WTC11 (cell line): ENCODE measurements around the gene KDM2A.

Experiments used
- CREB1 ChIP-seq: sonication (generic); formaldehyde crosslinking; IDR thresholded peaks from 2 replicates; pipeline ENCODE4 v1.8.0; 2023; ENCODE audit warnings: mild to moderate bottlenecking, missing genetic modification reagents
- ETV6 ChIP-seq: sonication (generic); formaldehyde crosslinking; IDR thresholded peaks from 2 replicates; pipeline ENCODE4 v1.8.1; 2022; ENCODE audit warnings: mild to moderate bottlenecking, missing genetic modification reagents
- NFATC4 ChIP-seq: fragments of 250-450 bp; sonication (Bioruptor Pico); IDR thresholded peaks from 2 replicates; pipeline ENCODE4 v1.9.0; 2021; ENCODE audit warnings: mild to moderate bottlenecking
- TF ChIP-seq, protein P1 (sequence below): fragments of 200-600 bp; IDR thresholded peaks from 2 replicates; pipeline ENCODE4 v1.8.0; 2022; ENCODE audit warnings: antibody characterized with exemption
- TF ChIP-seq, protein P2 (sequence below): sonication (generic); formaldehyde crosslinking; IDR thresholded peaks from 2 replicates; pipeline ENCODE4 v1.8.1; 2023; ENCODE audit warnings: mild to moderate bottlenecking, missing genetic modification reagents, moderate library complexity
- TF ChIP-seq, protein P3 (sequence below): sonication (generic); formaldehyde crosslinking; IDR thresholded peaks from 2 replicates; pipeline ENCODE4 v1.8.0; 2022; ENCODE audit warnings: mild to moderate bottlenecking, missing genetic modification reagents
- TF ChIP-seq, protein P4 (sequence below): sonication (generic); formaldehyde crosslinking; IDR thresholded peaks from 2 replicates; pipeline ENCODE4 v1.8.0; 2022; ENCODE audit warnings: mild to moderate bottlenecking, missing genetic modification reagents

DNA sequence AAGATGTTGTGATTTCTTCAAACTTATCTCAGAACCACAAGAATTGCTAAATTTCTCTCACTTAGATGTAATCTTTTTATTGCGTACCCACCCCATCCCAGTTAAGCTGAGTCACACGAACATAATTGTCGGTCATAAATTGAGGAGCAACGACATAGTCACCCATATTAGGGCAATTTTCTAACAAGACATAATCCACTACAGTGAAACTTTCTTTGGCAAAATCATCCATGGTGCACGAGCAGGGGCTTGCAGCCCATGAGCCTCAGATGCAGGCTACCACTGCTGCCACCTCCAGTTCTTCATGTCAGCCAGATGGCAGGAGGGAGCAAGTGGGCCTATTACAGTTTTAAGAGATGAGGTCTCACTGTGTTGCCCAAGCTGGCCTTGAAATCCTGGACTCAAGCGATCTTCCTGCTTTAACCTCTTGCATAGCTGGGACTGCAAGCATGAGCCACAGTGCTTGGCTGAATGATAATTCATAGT lies 77.0 kb downstream of the KDM2A start:
- TF ChIP-seq, protein P1, sequence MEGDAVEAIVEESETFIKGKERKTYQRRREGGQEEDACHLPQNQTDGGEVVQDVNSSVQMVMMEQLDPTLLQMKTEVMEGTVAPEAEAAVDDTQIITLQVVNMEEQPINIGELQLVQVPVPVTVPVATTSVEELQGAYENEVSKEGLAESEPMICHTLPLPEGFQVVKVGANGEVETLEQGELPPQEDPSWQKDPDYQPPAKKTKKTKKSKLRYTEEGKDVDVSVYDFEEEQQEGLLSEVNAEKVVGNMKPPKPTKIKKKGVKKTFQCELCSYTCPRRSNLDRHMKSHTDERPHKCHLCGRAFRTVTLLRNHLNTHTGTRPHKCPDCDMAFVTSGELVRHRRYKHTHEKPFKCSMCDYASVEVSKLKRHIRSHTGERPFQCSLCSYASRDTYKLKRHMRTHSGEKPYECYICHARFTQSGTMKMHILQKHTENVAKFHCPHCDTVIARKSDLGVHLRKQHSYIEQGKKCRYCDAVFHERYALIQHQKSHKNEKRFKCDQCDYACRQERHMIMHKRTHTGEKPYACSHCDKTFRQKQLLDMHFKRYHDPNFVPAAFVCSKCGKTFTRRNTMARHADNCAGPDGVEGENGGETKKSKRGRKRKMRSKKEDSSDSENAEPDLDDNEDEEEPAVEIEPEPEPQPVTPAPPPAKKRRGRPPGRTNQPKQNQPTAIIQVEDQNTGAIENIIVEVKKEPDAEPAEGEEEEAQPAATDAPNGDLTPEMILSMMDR = no peak
- TF ChIP-seq, protein P2, sequence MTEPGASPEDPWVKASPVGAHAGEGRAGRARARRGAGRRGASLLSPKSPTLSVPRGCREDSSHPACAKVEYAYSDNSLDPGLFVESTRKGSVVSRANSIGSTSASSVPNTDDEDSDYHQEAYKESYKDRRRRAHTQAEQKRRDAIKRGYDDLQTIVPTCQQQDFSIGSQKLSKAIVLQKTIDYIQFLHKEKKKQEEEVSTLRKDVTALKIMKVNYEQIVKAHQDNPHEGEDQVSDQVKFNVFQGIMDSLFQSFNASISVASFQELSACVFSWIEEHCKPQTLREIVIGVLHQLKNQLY (CRISPR knock-in tag) = no peak
- TF ChIP-seq, protein P3, sequence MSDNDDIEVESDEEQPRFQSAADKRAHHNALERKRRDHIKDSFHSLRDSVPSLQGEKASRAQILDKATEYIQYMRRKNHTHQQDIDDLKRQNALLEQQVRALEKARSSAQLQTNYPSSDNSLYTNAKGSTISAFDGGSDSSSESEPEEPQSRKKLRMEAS (CRISPR knock-in tag) = no peak
- TF ChIP-seq NFATC4 (CRISPR knock-in tag) (no peak), ETV6 (no peak), CREB1 (CRISPR knock-in tag) (no peak)
- TF ChIP-seq, protein P4, sequence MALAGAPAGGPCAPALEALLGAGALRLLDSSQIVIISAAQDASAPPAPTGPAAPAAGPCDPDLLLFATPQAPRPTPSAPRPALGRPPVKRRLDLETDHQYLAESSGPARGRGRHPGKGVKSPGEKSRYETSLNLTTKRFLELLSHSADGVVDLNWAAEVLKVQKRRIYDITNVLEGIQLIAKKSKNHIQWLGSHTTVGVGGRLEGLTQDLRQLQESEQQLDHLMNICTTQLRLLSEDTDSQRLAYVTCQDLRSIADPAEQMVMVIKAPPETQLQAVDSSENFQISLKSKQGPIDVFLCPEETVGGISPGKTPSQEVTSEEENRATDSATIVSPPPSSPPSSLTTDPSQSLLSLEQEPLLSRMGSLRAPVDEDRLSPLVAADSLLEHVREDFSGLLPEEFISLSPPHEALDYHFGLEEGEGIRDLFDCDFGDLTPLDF (CRISPR knock-in tag) = no peak
